GM21423 (cell line): Measurements from ENCODE around the gene PAK1.
"Not testable (repeated sequence)": the region's sequence is repeated elsewhere in the genome, so short reads cannot be mapped to it uniquely, and the experiment has no call there.

Experiments
- ATAC-seq: cut with Tn5 transposase; IDR thresholded peaks from one replicate; pipeline ENCODE4 v1.9.1; 2021; ENCODE audit warnings: mild to moderate bottlenecking, moderate library complexity; ENCODE audit not compliant: unreplicated experiment

Gene PAK1

DNA sequence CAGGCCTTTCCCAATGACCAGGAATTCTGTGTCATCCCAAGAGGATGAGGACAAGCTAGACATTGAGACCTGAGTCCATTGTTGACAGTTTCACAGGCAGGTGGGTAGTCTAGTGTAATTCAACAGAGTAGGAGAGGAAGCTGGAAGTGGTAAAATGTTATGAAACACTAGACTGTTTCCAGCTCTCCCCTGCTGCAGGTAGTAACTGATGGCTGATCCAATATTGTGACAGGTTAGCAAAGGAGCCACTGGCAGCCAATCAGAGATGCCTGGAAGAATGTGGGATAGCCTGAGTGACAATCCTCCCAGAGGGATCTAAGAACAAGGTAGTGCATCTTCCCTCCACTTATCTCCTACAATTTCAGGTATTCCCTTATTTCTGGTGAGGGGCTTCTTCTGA, 161.8 kb downstream of the PAK1 start:
- ATAC-seq: no peak

- no peak for ATAC-seq
These were observed 162.2 kb downstream of the PAK1 start for GRCh38 chr11:77311701-77312100.

DNA sequence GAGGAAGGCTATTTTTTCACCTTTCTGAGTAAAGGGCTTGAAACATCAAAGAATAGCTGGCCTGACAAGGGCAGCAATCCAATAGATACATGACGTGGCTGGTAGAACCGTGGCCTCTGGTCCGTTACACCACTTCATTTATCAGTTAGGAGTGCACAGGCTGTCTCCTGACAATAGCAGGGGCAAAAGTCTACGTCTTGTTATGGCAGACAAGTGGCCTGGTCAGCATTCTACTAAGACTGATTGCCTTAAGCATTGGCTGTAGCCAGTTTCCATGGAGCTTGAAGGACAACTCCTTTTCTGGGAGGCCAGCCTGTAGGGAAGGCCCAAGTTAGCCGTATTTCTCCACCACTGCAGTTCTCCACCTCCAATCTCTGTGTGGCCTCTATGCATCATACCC, 163.2 kb downstream of the PAK1 start:
- no peak for ATAC-seq

GRCh38 chr11:77309401-77310085, 164.4 kb downstream of the PAK1 start:
- ATAC-seq: no peak

GRCh38 chr11:77308838-77309237, 165.1 kb downstream of the PAK1 start:
- no peak for ATAC-seq

GRCh38 chr11:77303328-77303727, 170.6 kb downstream of the PAK1 start:
- ATAC-seq: no peak

- no peak for ATAC-seq
These were observed 171.1 kb downstream of the PAK1 start for GRCh38 chr11:77302752-77303151.

GRCh38 chr11:77301510-77301909, 172.4 kb downstream of the PAK1 start, which contains the start of gene GDPD4:
Gene GDPD4, minus strand, starts transcription at chr11:77301686. Its CDS starts 16,549 bp downstream, at chr11:77285137.
- no peak for ATAC-seq

DNA sequence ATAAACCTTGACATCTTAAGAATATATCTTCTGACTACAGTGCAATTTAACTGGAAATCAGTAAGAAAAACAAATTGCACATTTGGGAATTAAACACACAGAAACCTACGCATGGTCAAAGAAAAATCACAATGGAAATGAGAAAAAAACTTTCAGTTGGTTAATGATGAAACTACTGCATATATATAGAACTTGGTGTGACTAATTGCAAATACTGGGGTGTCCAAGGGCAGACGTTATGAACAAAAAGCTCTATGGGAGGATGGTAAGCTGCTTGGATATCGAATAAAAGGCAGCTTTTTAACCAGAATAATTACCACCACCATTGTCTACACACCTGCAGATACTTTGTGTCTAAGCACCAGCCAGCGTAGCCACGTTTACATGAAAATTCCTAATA, 173.2 kb downstream of the PAK1 start:
- ATAC-seq: no peak

DNA sequence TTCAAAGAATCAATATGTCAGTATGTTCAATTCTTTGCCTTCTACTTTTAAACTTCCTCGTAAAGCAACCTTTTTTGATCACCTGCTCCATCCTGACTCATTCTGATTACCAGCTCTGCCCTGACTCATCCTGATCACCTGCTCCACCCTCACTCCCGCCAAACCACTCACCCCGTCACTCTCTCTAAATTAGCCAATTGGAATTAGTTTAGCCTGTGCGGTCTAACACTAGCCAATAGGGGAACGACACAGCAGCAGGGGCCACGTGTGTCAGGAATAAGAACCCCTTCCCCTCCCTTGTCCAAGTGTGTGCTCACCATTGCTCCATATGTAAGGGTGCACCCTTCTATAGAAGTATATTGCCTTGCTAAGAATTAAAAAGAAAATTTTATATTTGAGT, 173.9 kb downstream of the PAK1 start:
- not testable (repeated sequence) for ATAC-seq

DNA sequence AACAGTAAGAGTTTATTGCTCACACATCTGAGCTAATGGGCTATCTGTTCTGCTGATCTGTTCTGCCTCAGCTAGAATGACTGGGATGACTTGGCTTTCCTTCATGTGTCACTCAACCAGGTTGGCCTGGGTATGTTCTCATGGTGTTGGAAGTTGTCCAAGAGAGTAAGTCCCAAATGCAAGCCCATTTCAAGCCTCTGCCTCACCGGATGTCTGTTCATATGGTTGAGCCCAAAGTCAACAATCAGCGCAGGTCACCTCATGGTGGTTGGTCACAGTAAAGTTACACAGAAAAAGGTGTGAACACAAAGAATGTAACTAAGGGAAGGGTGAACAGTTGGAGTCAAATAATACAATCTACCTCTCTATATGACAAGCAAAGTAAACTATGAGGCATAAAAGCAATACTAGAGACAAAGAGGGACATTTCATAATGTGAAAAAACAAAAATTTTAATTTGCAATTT, 174.3 kb downstream of the PAK1 start:
- no peak for ATAC-seq

DNA sequence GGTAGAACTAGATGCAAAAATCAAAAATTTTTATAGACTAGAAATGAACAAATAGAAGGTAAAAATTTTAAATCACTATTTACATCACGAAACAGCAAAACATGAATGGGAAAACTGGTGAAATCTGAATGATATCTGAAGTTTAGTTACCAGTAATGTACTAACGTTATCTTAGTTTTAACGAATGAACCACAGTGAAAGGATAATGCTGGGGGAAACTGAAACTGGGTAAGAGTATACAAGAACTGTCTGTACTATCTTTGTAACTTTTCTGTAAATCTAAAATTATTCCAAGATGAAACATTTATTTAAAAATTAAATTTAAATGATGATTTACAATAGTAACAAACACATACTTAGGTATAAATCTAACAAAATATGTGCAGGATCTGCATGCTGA, 179.9 kb downstream of the PAK1 start:
- no peak for ATAC-seq

DNA sequence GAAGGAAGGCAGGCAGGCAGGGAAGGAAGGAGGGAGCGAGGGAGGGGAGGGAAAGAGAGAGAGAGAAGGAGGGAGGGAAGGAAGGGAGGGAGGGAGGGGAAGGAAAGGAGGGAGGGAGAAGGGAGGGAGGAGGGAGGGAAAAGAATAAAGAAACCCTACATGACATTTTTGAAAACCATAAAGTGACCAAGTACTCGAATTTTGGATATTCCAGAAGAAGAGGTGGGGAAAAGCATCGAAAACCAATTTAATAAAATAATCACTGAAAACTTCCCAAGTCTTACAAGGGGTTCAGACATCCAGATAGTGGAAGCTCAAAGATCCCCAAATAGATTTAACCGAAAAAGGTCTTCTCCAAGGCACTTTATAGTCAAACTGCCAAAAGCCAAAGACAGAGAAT, 184.2 kb downstream of the PAK1 start:
- ATAC-seq: no peak

DNA sequence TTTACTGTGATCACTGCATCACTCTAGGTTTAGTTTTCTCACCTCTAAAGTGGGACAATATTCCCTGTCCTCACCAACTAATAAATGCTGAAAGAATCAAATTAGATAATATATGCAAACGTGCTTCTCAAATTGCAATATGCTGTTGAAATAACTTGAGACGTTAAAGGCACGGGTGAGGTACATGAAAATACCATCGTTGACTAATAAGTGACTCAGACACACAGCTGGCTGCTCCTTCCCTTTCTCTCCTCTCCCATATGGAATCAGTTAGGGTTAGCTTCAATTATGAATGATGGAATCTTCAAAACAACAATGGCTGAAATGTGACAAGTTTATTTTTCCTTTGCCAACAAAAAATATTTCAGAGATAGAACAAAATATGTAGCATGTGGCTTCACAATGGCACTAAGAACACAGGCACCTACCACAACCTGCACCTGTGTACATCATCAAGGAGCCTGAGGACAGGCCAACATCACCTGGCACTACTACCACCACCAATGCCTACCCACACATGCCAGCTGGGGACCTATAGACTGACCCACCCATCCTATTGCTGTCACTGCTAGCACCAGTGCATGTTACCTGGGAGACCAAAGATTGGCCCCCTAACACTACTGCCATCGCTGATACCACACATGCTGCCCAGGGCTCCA, 186.2 kb downstream of the PAK1 start:
- ATAC-seq: no peak

- no peak for ATAC-seq
These were observed 186.8 kb downstream of the PAK1 start for GRCh38 chr11:77287136-77287535.

GRCh38 chr11:77284476-77285468, 189.1 kb downstream of the PAK1 start:
- no peak for ATAC-seq

GRCh38 chr11:77283101-77283500, 190.8 kb downstream of the PAK1 start:
- ATAC-seq: no peak

DNA sequence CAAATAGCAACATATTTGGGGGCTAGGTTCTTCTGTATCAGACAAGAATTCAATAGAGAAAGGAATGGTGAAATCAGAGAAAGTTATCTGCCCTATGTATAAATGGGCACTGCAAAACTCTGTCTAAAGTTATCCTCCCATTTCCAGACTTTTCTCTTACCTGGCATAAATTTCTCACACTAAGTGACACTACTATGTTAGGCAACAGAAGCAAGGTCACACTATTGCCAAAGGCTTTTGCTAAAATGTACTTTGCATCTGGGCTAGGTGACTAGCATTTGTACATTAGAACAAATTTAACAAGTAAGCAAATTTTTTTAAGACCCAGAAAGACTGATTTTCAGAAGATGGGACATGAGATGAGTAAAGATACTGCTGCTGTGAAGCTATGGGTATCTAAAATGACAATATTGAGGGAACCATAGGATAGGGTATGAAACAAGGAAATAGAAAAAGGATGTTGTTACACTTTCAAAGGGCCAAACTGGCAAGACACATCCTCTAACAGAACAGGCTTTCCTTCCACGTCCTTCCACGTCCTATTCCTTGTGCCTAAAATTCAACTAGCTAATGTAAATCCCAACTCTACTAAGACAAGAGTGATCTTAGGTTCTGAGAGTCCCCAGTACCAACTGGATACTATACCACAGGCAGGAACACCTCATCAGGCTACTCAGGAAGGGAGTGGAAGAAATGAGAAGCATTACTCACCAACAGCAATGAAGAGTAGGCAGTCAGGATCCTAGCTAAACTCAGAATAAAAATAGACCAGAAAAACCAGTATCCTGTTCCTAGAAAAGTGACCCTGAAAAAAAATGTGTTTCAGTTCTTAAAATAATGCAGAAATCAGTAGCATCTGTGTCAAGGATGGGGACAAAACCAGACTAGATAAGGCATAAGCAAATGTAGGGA, 195.0 kb downstream of the PAK1 start:
- no peak for ATAC-seq

GRCh38 chr11:77276271-77276670, 197.6 kb downstream of the PAK1 start:
- no peak for ATAC-seq
